H1 (cell line): ENCODE results near the gene CAP2. TPM values are rescaled to one million over a fixed set of nuclear protein-coding genes. Genes with fewer than 3 reads are reported as not detected.

Source experiments
- CHD7 ChIP-seq: fragments of 300-600 bp; sonication (generic); IDR thresholded peaks from 2 replicates; pipeline ENCODE4 v1.7.1; 2012; ENCODE audit warnings: low read length, moderate library complexity, mild to moderate bottlenecking, inconsistent platforms; ENCODE audit not compliant: insufficient replicate concordance
- CTBP2 ChIP-seq: IDR thresholded peaks from 2 replicates; pipeline ENCODE4 v1.7.0; 2011; ENCODE audit warnings: borderline replicate concordance, mild to moderate bottlenecking, moderate library complexity, mixed read lengths, low read length; ENCODE audit not compliant: insufficient read depth, insufficient read length
- EZH2 ChIP-seq: fragments of 200-600 bp; sonication (generic); IDR thresholded peaks from 2 replicates; pipeline ENCODE4 v1.7.1; 2012; ENCODE audit warnings: low read depth, mild to moderate bottlenecking, moderate library complexity, low read length, inconsistent platforms; ENCODE audit not compliant: severe bottlenecking
- FOSL1 ChIP-seq: IDR thresholded peaks from 2 replicates; pipeline ENCODE4 v1.6.1; 2011; ENCODE audit warnings: mild to moderate bottlenecking, low read depth, low read length, moderate library complexity; ENCODE audit not compliant: insufficient read depth
- RAD21 ChIP-seq, 2 experiments: IDR thresholded peaks in 1 of 2; conservative IDR thresholded peaks in 1 of 2; 2 replicates each; pipeline ENCODE4 v1.6.1; 2011; ENCODE audit warnings: low read depth in 2 of 2, low read length in 2 of 2, improper control_type of control experiment in 1 of 2, inconsistent platforms in 1 of 2, mild to moderate bottlenecking in 1 of 2, moderate library complexity in 1 of 2
- polyA plus RNA-seq, 7 experiments: library from polyadenylated mRNA; depleted of rRNA in 3 of 7; stranded (reverse) in 5 of 7; unstranded in 2 of 7; fragments of >200 nt in 5 of 7; fragments of 200-250 nt in 2 of 7; gene quantifications; 1 replicate in 5 of 7; 2 replicates in 1 of 7; 4 replicates in 1 of 7; pipeline versions ENCODE4 v1.2.1 to v1.2.3, GENCODE V29; 2011 to 2013; ENCODE audit warnings: missing spikeins in 2 of 7, mixed read lengths in 2 of 7
- total RNA-seq: library from RNA; stranded (reverse); fragmentation: NEBNext Ultra II Directional; extraction: Animal tissue kit (Norgen Biotek cat#: 25700); gene quantifications from 2 replicates; pipeline ENCODE4 v1.2.1, GENCODE V29; 2021

Gene CAP2
- total and polyA plus RNA-seq, 2 of the 8 experiments (the other 6 are each of a cell fraction or from before 2014, with no cell fraction given) = 7.2 to 10.0 TPM

DNA sequence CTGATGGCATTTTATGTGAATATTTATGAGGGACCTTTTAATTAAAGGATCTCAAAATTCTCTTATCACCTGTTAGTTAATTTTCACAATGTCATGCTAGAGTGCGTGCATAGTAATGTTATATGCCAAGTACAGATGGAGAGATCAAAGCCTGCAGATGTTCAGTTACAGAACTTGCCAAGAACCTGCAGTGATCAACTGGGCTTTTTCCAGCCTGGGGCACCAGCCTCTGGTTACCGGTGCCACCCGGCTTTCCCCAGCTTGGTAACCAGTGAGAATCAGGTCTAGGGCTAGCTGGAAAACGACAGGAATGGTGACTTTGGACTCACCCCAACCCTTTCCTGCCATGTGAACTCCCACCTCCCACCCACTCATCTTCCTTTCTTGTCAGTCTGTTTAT, 91.8 kb downstream of the CAP2 start (continued):
- TF ChIP-seq CHD7 = no peak
- no peak for TF ChIP-seq RAD21 (IDR thresholded peaks at IDR 0.05 in 1 of 2, conservative IDR thresholded peaks at IDR 0.05 in 1 of 2; ENCODE audit: low read depth in 2 of 2, low read length in 2 of 2)
- no peak for TF ChIP-seq FOSL1
- TF ChIP-seq EZH2 = no peak
- no peak for TF ChIP-seq CTBP2
